ENCODE measurements around the gene TGFB1. TPM values are rescaled to one million over a fixed set of nuclear protein-coding genes. Genes with fewer than 3 reads are reported as not detected.
"Not testable (repeated sequence)": the region's sequence is repeated elsewhere in the genome, so short reads cannot be mapped to it uniquely, and the experiment has no call there.

TGFB1 gene
- total RNA-seq, 8 experiments from 2014 or later = 0.71 to 42.7 (median 4.8) TPM

DNA sequence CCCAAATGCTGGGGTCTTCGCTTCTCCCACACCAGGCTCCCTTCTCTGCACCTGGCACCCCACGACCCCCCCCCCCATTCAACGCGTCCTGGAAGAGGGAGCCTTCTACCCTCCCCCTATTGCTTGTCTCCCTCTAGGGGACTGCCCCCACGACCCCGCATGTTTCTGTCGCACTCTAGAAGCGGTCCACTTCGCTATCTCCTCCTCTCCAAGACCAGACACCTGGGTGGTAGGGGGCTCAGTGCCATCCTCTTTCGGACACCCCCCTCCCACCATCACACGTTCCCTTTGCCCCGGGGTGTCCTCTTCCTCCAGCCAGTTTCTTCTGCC, 1.5 kb downstream of the TGFB1 start:
- in situ Hi-C loops (cut with MboI; ENCODE audit: low pct_unique_long_range_greater_than_20kb in 2 of 9, low sequenced_read_pairs in 9 of 9, unreplicated experiment in 9 of 9) = no loop called here
- no CpG with 5 or more reads among the region's 12 CpGs for WGBS, 10 experiments
- H3K4me3 ChIP-seq = peak overlapping the region; percentile 11 to 43 (median 40)
- H3K27ac ChIP-seq = no peak overlapping the region
- H3K4me1 ChIP-seq (replicated peaks in 1 of 2) = peaks cover 13 to 14% of the 10 kb centered on the region in 2 donors
- peak in 1 of 8 experiments; percentile 0 for ATAC-seq (replicated peaks in 6 of 8)

DNA sequence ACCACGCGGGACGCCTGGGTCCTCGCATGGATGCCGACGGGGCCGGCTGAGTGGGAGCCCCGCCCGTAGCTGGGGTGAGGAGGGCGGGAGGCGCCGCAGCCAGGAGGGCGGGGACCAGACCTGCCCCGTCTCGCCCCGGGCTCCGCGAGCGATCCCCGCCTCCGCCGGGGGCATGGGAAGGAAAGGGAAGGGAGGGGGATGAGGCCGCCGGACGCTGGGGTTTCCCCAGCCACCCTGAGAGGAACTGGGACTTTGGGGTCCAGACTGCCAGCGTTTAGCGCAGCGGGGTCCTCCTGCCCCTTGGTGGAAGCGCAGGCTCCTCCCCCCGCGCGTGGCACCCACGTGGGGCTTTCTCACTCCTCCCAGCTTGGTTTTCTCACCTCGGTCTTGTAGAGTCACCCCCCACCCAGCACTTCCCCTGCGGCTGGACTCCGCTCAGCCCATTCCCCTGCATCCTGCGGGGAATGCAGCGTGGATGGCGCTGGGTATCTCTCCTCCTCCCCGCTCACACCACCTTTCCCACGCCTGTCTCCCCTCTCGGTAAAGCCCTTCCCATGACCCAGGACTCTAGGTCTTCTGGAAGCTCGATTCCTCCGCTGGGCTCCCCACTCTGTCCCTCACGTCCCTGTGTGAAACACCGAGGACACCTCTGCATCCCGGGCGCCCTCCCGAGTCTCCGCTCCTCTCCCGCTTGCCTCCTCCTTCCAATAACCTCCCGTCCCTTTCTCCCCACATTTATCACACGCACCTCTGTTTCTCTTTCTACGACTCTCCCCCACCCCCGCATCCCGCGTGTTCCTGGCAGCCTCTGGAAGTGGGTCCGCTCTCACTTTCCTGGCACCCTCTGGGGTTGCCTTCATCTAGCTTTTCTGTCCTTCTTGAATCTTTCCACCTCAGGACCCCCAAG, 2.1 kb downstream of the TGFB1 start:
- in situ Hi-C loops (cut with MboI; ENCODE audit: low pct_unique_long_range_greater_than_20kb in 2 of 9, low sequenced_read_pairs in 9 of 9, unreplicated experiment in 9 of 9) = no loop called here
- peak; percentile 23 to 53 (median 34) for ATAC-seq (replicated peaks in 6 of 8)
- WGBS, 10 experiments = 0 to 1% (median 0%) methylated on average over 1 to 15 of the region's 58 CpGs; no CpG with 5 or more reads in 6 of the 10 experiments
- no peak overlapping the region for H3K27ac ChIP-seq
- peak overlapping the region; percentile 18 to 43 (median 40) for H3K4me3 ChIP-seq
- peaks cover 13 to 14% of the 10 kb centered on the region in 2 donors for H3K4me1 ChIP-seq (replicated peaks in 1 of 2)

DNA sequence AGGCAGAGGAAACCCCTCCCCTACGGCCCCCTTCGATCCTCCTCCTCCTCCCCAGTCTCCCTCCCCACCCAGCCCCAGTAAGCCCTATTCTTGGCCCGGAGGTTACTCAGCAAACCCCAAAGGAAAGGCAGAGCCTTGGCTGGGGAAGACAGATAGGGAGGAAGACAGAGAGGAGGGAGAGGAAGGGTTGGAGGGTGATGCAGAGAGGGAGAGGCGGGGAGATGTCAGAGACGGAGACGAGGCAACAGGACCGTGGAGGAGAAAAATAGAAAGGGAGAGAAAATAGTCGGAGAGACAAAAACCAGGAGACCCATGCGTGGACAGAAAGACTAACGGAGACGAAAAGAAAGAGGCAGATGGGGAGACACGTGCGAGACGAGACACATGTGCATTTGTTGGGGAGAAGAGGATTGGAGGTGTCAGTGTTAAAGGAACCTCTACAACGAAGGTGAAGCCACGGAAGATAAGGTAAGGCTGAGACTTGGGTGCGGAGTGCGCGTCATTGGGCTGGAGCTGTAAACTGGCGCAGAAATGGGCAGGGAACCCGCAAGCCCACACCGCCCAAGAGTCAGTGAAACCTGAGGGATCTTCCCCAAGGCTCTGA, 2.9 kb downstream of the TGFB1 start:
- Histone ChIP-seq H3K4me3 (peak overlapping the region; percentile 18 to 43 (median 40)), H3K4me1 (replicated peaks in 1 of 2) (peaks cover 13 to 14% of the 10 kb centered on the region in 2 donors), H3K27ac (no peak overlapping the region)
- WGBS, 10 experiments = 0 to 40% (median 10%) methylated on average over 2 to 14 of the region's 22 CpGs; no CpG with 5 or more reads in 1 of the 10 experiments
- in situ Hi-C loops (cut with MboI; ENCODE audit: low pct_unique_long_range_greater_than_20kb in 2 of 9, low sequenced_read_pairs in 9 of 9, unreplicated experiment in 9 of 9) = no loop called here
- ATAC-seq (replicated peaks in 6 of 8) = no peak

DNA sequence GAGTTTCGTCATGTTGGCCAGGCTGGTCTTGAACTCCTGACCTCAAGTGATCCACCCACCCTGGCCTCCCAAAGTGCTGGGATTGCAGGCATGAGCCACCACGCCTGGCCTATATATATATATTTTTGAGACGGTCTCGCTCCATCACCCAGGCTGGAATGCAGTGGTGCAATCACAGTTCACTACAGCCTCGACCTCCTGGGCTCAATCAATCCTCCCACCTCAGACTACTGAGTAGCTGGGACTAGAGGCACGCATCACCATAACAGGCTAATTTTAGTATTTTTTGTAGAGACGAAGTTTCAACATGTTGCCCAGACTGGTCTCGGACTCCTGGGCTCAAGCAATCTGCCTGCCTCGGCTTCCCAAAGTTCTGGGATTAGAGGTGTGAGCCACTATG, 6.8 kb downstream of the TGFB1 start:
- H3K4me3 ChIP-seq; H3K4me1 ChIP-seq (replicated peaks in 1 of 2); in situ Hi-C loops (cut with MboI; ENCODE audit: low pct_unique_long_range_greater_than_20kb in 2 of 9, low sequenced_read_pairs in 9 of 9, unreplicated experiment in 9 of 9); H3K27ac ChIP-seq; ATAC-seq (replicated peaks in 6 of 8): not testable (repeated sequence)
- WGBS, 10 experiments = 93 to 100% (median 96%) methylated on average over 2 to 5 of the region's 9 CpGs; no CpG with 5 or more reads in 4 of the 10 experiments

DNA sequence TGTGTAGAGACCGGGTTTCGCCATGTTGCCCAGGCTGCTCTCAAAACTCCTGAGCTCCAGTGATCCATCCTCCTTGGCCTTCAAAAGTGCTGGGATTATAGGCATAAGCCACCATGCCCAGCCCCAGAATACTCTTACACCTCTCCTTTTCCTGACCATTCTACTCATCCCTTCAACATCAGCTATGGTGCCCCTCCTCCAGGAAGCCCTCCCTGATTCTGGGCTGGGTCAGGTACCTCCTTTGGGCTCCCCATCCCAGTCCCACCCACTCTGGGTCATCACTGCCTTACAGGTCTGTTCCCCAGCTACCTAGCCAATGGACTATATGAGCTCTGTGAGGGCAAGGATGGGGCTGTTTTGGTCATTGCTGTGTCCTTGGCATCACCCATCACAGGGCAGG, 9.6 kb downstream of the TGFB1 start:
- no peak for ATAC-seq (replicated peaks in 6 of 8)
- H3K4me3 ChIP-seq = no peak overlapping the region
- no peaks in the 10 kb centered on the region for H3K4me1 ChIP-seq (replicated peaks in 1 of 2)
- in situ Hi-C loops (cut with MboI; ENCODE audit: low pct_unique_long_range_greater_than_20kb in 2 of 9, low sequenced_read_pairs in 9 of 9, unreplicated experiment in 9 of 9) = no loop called here
- H3K27ac ChIP-seq = no peak overlapping the region
- WGBS, 10 experiments = 89 to 100% (median 100%) methylated on average over 2 of the region's 2 CpGs; no CpG with 5 or more reads in 6 of the 10 experiments

DNA sequence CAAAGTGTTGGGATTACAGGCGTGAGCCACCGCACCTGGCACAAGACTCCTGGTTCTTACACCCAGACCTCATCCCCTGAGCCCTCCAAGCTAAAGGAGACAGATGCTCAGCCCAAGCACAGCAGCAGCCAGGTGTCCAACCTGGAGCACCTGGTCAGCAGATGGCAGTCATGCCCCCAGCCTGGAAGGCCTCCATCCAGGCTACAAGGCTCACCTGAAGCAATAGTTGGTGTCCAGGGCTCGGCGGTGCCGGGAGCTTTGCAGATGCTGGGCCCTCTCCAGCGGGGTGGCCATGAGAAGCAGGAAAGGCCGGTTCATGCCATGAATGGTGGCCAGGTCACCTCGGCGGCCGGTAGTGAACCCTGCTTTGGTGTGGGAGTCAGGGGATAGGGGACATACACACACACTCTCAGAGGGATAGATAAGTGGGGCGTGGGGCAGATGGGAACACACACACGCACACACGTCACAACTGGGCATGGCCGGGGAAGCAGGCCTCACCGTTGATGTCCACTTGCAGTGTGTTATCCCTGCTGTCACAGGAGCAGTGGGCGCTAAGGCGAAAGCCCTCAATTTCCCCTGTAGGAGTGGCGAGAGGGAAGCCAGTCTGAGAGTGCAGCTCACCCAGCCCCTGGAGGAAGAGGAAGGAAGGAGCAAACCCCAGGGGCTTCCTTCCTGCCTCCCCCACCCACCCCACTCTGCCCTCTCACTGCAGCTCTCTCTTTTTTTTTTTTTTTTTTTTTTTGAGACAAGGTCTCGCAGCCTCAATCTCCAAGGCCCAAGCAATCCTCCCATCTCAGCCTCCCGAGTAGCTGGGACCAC, 11.8 kb downstream of the TGFB1 start:
- no peak for ATAC-seq (replicated peaks in 6 of 8)
- Histone ChIP-seq H3K4me1 (replicated peaks in 1 of 2) (no peaks in the 10 kb centered on the region), H3K27ac (no peak overlapping the region), H3K4me3 (no peak overlapping the region)
- in situ Hi-C loops (cut with MboI; ENCODE audit: low pct_unique_long_range_greater_than_20kb in 2 of 9, low sequenced_read_pairs in 9 of 9, unreplicated experiment in 9 of 9) = no loop called here
- 88 to 100% (median 99%) methylated on average over 1 to 10 of the region's 20 CpGs; no CpG with 5 or more reads in 4 of the 10 experiments for WGBS, 10 experiments

DNA sequence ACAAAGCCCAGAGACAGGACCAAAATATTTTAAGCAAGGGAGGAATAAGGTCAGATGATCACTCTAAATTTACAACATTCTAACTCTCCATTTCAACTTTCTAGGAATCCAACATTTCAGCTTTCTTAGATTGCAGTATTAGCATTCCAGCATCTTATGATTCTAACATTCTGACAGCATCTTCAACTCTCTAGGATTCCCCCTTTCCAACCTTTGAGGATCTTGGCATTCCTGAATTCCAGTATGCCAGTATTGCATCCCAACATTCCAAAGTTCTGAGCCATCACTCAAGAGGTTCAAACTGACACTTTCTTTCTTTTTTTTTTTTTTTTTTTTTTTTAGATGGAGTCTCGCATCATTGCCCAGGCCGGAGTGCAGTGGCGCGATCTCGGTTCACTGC, 13.8 kb downstream of the TGFB1 start:
- ATAC-seq (replicated peaks in 6 of 8) = no peak

DNA sequence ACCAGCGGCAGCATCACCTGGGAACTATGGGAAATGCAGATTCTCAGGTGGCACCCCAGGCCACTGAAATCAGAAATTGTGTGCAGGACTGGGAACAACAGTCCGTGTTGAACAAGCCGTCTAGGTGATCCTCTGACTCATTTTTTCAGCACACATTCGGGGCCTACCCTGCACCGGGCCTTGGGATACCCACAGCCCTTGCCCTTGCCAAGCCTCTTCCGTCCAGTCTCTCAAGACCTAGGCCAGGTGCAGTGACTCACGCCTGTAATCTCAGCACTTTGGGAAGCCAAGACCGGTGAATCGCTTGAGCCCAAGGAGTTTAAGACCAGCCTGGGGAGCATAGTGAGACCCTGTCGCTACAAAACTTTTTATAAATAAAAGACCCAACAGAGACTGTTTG, 18.3 kb downstream of the TGFB1 start:
- Histone ChIP-seq H3K4me3 (no peak overlapping the region), H3K4me1 (replicated peaks in 1 of 2) (peaks cover 0 to 4% of the 10 kb centered on the region in 2 donors), H3K27ac (no peak overlapping the region)
- no peak for ATAC-seq (replicated peaks in 6 of 8)
- in situ Hi-C loops (cut with MboI; ENCODE audit: low pct_unique_long_range_greater_than_20kb in 2 of 9, low sequenced_read_pairs in 9 of 9, unreplicated experiment in 9 of 9) = no loop called here
- 82 to 100% (median 98%) methylated on average over 1 to 5 of the region's 10 CpGs; no CpG with 5 or more reads in 2 of the 10 experiments for WGBS, 10 experiments

More for the DNA sequence above, 13.8 kb downstream of the TGFB1 start:
- H3K4me3 ChIP-seq = no peak overlapping the region
- 95 to 98% (median 97%) methylated on average over 5 of the region's 5 CpGs; no CpG with 5 or more reads in 6 of the 10 experiments for WGBS, 10 experiments
- H3K4me1 ChIP-seq (replicated peaks in 1 of 2) = no peaks in the 10 kb centered on the region
- in situ Hi-C loops (cut with MboI; ENCODE audit: low pct_unique_long_range_greater_than_20kb in 2 of 9, low sequenced_read_pairs in 9 of 9, unreplicated experiment in 9 of 9) = no loop called here
- H3K27ac ChIP-seq = no peak overlapping the region

DNA sequence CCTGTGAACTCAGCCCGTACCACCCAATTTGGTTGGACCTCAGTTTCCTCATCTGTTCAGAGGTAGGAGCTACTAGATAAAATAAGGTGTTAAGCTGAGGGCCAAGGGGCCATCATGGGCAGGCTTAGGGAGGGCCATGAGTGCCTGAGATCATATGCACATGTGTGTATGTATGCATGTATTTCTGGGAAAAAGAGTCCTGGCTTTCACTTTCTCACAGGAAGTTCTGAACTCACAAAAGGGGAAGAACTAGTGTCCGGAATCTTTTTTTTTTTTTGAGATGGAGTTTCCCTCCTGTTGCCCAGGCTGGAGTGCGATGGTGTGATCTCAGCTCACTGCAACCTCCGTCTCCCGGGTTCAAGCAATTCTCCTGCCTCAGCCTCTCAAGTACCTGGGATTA, 18.9 kb downstream of the TGFB1 start:
- WGBS, 10 experiments = 67 to 100% (median 96%) methylated on average over 1 to 4 of the region's 5 CpGs; no CpG with 5 or more reads in 4 of the 10 experiments
- Histone ChIP-seq H3K4me3 (no peak overlapping the region), H3K4me1 (replicated peaks in 1 of 2) (peaks cover 0 to 4% of the 10 kb centered on the region in 2 donors), H3K27ac (no peak overlapping the region)
- in situ Hi-C loops (cut with MboI; ENCODE audit: low pct_unique_long_range_greater_than_20kb in 2 of 9, low sequenced_read_pairs in 9 of 9, unreplicated experiment in 9 of 9) = no loop called here
- peak in 3 of 8 experiments; percentile 78 to 98 (median 97) for ATAC-seq (replicated peaks in 6 of 8)

DNA sequence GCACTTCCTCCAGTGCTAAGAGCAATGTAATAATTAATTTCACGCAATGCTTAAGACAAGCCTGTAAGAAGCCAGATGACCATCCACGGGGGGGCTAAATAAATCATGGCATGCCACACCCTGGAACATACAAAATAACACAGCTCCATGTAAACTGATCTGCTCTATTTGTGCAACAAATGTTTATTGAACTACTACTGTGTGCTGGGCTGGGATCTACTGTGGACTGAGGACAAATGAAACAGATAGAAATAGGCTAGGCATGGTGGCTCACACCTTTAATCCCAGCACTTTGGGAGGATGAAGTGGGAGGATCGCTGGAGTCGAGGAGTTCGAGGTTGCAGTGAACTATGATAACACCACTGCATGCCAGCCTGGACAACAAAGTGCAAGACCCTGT, 21.3 kb downstream of the TGFB1 start:
- no peak for ATAC-seq (replicated peaks in 6 of 8)
- 60 to 100% (median 77%) methylated on average over 1 to 5 of the region's 5 CpGs; no CpG with 5 or more reads in 4 of the 10 experiments for WGBS, 10 experiments

DNA sequence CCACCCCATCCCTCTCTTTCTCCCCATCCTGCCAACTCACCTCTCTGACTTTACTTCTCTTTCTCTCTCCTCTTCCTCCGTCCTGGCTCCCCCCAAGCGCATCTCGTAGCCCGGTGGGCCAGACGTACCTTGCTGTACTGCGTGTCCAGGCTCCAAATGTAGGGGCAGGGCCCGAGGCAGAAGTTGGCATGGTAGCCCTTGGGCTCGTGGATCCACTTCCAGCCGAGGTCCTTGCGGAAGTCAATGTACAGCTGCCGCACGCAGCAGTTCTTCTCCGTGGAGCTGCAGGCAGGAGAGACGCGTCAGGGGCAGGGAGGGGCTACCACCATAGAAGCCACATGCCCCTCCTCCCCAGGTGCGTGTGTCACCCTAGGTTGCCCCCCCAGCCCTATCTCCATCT, 21.7 kb downstream of the TGFB1 start:
- in situ Hi-C loops (cut with MboI; ENCODE audit: low pct_unique_long_range_greater_than_20kb in 2 of 9, low sequenced_read_pairs in 9 of 9, unreplicated experiment in 9 of 9) = no loop called here
- no peak for ATAC-seq (replicated peaks in 6 of 8)
- Histone ChIP-seq H3K4me1 (replicated peaks in 1 of 2) (peaks cover 0 to 14% of the 10 kb centered on the region in 2 donors), H3K4me3 (no peak overlapping the region), H3K27ac (no peak overlapping the region)
- 83 to 100% (median 91%) methylated on average over 3 to 8 of the region's 16 CpGs; no CpG with 5 or more reads in 7 of the 10 experiments for WGBS, 10 experiments

More for the DNA sequence above, 21.3 kb downstream of the TGFB1 start:
- H3K4me1 ChIP-seq (replicated peaks in 1 of 2) = peaks cover 0 to 12% of the 10 kb centered on the region in 2 donors
- no peak overlapping the region for H3K4me3 ChIP-seq
- H3K27ac ChIP-seq = no peak overlapping the region
- in situ Hi-C loops (cut with MboI; ENCODE audit: low pct_unique_long_range_greater_than_20kb in 2 of 9, low sequenced_read_pairs in 9 of 9, unreplicated experiment in 9 of 9) = no loop called here

DNA sequence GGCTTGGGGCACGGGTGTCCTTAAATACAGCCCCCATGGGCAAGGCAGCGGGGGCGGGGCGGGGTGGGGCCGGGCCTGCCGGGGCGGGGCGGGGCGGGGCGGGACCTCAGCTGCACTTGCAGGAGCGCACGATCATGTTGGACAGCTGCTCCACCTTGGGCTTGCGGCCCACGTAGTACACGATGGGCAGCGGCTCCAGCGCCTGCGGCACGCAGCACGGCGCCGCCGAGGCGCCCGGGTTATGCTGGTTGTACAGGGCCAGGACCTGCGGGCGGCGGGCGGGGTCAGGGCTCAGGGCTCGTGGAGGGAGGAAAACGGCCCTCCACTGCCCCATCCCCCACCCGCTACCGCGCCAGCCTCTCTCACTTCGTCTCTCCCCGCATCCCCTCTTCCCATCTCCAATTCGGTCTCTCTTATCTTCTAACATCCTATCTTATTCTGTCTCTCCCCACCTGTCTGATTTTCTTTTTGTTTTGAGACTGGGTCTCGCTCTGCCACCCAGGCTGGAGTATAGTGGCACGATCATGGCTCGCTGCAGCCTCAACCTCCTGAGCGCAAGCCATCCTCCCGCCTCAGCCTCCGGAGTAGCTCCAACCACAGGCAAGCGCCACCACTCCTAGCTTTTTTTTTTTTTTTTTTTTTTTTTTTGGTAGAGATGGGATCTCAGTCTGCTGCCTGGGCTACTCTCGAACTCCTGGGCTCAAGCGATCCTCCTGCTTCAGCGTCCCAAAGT, 22.6 kb downstream of the TGFB1 start:
- peak in 3 of 8 experiments; percentile 46 to 48 (median 47) for ATAC-seq (replicated peaks in 6 of 8)
- Histone ChIP-seq H3K27ac (no peak overlapping the region), H3K4me1 (replicated peaks in 1 of 2) (peaks cover 0 to 17% of the 10 kb centered on the region in 2 donors), H3K4me3 (no peak overlapping the region)
- in situ Hi-C loops (cut with MboI; ENCODE audit: low pct_unique_long_range_greater_than_20kb in 2 of 9, low sequenced_read_pairs in 9 of 9, unreplicated experiment in 9 of 9) = no loop called here
- WGBS, 10 experiments = 72 to 96% (median 89%) methylated on average over 3 to 10 of the region's 47 CpGs; no CpG with 5 or more reads in 2 of the 10 experiments
